Brain pericyte (primary cell): ENCODE data around the gene IGFBP1.
"Not testable (repeated sequence)": the region's sequence is repeated elsewhere in the genome, so short reads cannot be mapped to it uniquely, and the experiment has no call there.

ENCODE experiments used
- DNase-seq: peaks from one replicate; pipeline ENCODE4 v3.0.0-alpha.2; 2012; ENCODE audit warnings: low read depth, low spot score

Gene IGFBP1

DNA sequence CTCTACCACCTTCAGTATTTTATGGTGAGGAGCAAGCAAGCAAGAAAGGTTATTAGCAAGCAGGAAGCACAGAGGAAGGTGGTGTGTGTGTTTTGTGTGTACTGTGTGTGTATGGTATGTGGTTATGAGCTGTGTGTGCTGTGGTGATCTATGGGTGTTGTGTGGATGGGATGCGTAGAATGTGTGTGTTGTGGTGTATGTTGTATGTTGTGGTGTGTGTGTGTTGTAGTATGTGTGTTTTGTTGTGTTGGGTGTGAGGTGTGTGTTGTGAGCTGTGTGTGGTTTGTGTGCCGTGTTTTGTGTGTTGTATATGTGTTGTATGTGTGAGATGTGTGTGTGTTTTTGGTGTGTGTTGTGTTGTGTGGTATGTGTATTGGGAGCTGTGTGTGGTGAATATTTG, 49.6 kb downstream of the IGFBP1 start:
- no peak for DNase-seq

DNA sequence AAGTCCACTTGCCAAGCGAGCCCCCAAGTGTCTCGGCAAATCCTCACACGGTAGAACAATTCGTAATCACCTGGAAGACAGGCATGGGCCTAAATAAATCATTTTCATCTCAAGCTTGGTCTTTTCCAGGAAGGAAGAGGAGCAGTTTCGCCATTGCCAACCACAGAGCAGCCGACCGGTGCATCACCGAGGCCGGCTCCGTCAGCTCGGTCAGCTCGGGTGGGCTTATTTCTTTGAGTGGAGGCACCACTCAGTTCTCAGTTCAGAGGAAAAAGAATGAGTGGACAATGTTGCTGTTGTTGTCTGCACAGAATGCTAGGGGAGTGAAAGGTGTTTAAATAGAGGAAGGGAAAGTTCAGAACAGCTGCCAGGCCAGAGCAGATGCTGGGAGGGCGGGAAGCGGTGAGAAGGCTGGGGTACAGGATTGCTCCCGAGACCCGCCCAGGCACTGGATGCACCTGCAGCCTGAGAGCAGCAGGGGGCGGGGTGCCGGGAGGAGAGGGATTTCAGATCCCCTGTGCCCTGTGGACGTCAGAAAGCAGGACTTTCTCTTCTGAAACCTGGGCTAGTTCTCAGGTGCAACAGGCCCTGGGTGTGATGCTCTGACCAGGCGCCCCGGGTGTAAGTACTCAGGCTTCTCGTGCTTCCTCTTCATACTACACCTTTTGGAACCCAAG, 50.5 kb downstream of the IGFBP1 start:
- no peak for DNase-seq

DNA sequence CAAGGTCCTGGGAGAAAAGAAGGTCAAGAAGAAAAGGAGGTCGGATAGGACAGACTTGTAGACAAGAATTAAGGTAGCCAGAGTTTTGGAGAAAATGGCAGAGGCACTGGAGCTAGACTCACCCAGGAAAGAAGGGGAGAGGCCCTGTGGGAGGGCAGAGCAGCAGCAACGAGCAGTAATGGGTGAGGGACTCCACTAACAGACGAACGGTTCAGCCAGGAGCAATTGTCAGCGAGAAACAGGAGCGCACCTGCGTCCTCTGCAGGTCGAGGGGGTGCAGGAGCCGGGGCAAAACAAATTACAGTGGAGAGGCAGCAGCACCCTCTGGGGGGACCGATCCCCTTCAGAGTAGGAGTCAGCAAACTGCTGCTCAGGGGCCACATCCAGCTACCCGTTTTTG, 51.3 kb downstream of the IGFBP1 start:
- no peak for DNase-seq

DNA sequence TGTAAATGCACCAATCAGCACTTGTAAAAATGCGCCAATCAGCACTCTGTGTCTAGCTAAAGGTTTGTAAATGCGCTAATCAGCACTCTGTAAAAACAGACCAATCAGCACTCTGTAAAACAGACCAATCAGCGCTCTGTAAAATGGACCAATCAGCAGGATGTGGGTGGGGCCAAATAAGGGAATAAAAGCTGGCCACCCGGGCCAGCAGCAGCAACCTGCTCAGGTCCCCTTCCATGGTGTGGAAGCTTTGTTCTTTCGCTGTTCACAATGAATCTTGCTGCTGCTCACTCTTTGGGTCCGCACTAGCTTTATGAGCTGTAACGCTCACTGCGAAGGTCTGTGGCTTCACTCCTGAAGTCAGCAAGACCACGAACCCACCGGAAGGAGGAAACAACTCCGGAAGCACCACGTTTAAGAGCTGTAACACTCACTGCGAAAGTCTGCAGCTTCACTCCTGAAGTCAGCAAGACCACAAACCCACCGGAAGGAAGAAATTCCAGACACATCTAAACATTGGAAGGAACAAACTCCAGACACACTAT, 52.0 kb downstream of the IGFBP1 start:
- not testable (repeated sequence) for DNase-seq

DNA sequence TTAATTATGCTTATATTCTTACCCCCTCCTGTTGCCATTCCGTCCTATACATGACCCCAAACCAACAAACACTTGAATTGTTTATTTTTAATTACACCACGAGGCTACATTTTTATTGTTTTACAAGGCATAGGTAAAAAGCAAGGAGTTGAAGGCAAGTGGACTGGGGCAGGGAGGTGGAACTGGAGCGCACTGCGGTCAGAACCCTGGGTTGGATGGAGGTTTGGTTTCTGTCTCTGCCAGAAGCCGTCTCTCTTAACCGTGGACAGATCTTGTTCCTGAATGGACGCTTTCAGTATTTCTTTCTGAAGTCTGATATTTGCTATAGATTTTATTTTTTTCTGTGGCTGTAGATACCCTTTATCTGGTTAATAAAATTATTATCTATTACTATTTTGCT, 52.7 kb downstream of the IGFBP1 start:
- DNase-seq: no peak
